Ishikawa (cell line): ENCODE results near the gene RETNLB.

Experiments
- CEBPB ChIP-seq: IDR thresholded peaks from 2 replicates; pipeline ENCODE4 v1.6.1; 2012
- CREB1 ChIP-seq: IDR thresholded peaks from 2 replicates; pipeline ENCODE4 v1.6.1; 2012; ENCODE audit warnings: low read depth
- EGR1 ChIP-seq: IDR thresholded peaks from 2 replicates; pipeline ENCODE4 v1.6.1; 2012
- EP300 ChIP-seq: IDR thresholded peaks from 2 replicates; pipeline ENCODE4 v1.6.1; 2012; ENCODE audit warnings: borderline replicate concordance
- FOXM1 ChIP-seq: IDR thresholded peaks from 2 replicates; pipeline ENCODE4 v1.6.1; 2012; ENCODE audit warnings: low read depth, borderline replicate concordance
- NFIC ChIP-seq: IDR thresholded peaks from 2 replicates; pipeline ENCODE4 v1.6.1; 2012
- RAD21 ChIP-seq: IDR thresholded peaks from 2 replicates; pipeline ENCODE4 v1.6.1; 2012; ENCODE audit warnings: low read depth
- TAF1 ChIP-seq: IDR thresholded peaks from 2 replicates; pipeline ENCODE4 v1.6.1; 2012; ENCODE audit warnings: low read depth, mild to moderate bottlenecking
- TCF12 ChIP-seq: IDR thresholded peaks from 2 replicates; pipeline ENCODE4 v1.6.1; 2012; ENCODE audit warnings: low read depth
- TEAD4 ChIP-seq: IDR thresholded peaks from 2 replicates; pipeline ENCODE4 v1.6.1; 2012
- USF1 ChIP-seq: IDR thresholded peaks from 2 replicates; pipeline ENCODE4 v1.6.1; 2012
- YY1 ChIP-seq: IDR thresholded peaks from 2 replicates; pipeline ENCODE4 v1.6.1; 2012; ENCODE audit warnings: low read depth
- ZBTB7A ChIP-seq: IDR thresholded peaks from 2 replicates; pipeline ENCODE4 v1.6.1; 2012; ENCODE audit warnings: low read depth
- TF ChIP-seq, protein P1 (sequence below): IDR thresholded peaks from 2 replicates; pipeline ENCODE4 v1.6.1; 2012; ENCODE audit warnings: low read depth, mild to moderate bottlenecking
- TF ChIP-seq, protein P2 (sequence below): IDR thresholded peaks from 2 replicates; pipeline ENCODE4 v1.6.1; 2012

The RETNLB gene

GRCh38 chr3:108724101-108724500 is 33.1 kb downstream of the RETNLB start:
- no peak for TF ChIP-seq TEAD4
- TF ChIP-seq TCF12: no peak
- no peak for TF ChIP-seq ZBTB7A
- no peak for TF ChIP-seq YY1
- TF ChIP-seq USF1: no peak
- TF ChIP-seq EP300: no peak
- TF ChIP-seq, protein P1, sequence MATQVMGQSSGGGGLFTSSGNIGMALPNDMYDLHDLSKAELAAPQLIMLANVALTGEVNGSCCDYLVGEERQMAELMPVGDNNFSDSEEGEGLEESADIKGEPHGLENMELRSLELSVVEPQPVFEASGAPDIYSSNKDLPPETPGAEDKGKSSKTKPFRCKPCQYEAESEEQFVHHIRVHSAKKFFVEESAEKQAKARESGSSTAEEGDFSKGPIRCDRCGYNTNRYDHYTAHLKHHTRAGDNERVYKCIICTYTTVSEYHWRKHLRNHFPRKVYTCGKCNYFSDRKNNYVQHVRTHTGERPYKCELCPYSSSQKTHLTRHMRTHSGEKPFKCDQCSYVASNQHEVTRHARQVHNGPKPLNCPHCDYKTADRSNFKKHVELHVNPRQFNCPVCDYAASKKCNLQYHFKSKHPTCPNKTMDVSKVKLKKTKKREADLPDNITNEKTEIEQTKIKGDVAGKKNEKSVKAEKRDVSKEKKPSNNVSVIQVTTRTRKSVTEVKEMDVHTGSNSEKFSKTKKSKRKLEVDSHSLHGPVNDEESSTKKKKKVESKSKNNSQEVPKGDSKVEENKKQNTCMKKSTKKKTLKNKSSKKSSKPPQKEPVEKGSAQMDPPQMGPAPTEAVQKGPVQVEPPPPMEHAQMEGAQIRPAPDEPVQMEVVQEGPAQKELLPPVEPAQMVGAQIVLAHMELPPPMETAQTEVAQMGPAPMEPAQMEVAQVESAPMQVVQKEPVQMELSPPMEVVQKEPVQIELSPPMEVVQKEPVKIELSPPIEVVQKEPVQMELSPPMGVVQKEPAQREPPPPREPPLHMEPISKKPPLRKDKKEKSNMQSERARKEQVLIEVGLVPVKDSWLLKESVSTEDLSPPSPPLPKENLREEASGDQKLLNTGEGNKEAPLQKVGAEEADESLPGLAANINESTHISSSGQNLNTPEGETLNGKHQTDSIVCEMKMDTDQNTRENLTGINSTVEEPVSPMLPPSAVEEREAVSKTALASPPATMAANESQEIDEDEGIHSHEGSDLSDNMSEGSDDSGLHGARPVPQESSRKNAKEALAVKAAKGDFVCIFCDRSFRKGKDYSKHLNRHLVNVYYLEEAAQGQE: no peak
- no peak for TF ChIP-seq NFIC
- TF ChIP-seq, protein P2, sequence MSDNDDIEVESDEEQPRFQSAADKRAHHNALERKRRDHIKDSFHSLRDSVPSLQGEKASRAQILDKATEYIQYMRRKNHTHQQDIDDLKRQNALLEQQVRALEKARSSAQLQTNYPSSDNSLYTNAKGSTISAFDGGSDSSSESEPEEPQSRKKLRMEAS: no peak
- no peak for TF ChIP-seq TAF1
- TF ChIP-seq RAD21: no peak
- no peak for TF ChIP-seq CREB1
- no peak for TF ChIP-seq CEBPB
- no peak for TF ChIP-seq FOXM1
- TF ChIP-seq EGR1: no peak

DNA sequence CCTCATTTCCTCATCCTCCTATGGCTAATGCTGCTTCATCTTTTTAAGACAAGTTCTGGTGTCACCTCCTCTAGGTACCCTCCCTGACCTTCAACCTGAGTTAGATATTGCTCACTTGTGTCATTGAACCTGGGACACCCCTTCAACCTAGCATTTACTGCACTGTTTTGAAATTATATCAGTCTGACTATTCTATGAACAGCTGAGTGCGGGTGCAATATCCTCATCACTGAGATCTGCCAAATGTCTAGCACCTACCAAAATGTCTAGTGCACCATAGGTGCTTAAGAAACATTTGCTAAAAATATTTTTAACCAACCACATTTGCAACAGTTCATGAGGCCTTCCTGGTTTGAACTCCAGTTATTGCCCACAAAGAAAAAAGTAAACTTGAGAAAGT is 34.5 kb downstream of the RETNLB start:
- TF ChIP-seq ZBTB7A: no peak
- TF ChIP-seq YY1: no peak
- TF ChIP-seq CREB1: no peak
- TF ChIP-seq, protein P2: no peak
- no peak for TF ChIP-seq RAD21
- no peak for TF ChIP-seq EP300
- no peak for TF ChIP-seq USF1
- TF ChIP-seq CEBPB: no peak
- TF ChIP-seq FOXM1: no peak
- TF ChIP-seq, protein P1: no peak
- no peak for TF ChIP-seq TEAD4
- no peak for TF ChIP-seq TCF12
- TF ChIP-seq EGR1: no peak

DNA sequence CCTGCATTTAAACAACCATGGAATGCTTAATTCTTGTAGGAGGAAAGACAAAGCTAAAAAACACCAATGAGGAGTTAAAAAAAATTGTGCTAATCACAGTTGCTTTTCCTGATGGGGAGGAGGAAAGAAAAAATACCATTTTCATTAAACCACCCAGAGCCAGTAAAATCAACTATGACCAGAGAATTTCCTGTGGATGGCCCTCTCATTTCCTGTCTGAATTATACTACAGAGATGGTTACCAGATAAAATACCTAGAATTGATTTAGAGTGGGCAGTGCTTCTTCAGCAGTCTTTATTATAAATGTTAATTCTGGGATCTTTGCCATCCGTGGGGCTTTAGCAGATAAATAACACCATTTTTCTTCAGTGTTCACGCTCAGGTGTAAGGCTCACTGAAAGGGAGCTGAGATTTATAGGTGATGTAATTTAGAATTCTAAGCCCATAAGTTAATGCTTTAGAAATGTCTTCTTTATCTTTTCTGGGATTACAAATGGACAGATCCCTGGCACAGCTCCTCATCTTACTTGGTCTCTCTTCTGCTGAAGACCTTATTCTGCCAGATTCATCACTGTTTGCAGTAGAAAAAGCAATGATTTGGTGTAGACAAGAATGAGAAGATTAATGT is 37.9 kb downstream of the RETNLB start:
- TF ChIP-seq CEBPB: no peak
- no peak for TF ChIP-seq ZBTB7A
- TF ChIP-seq EP300: no peak
- TF ChIP-seq YY1: no peak
- TF ChIP-seq CREB1: no peak
- TF ChIP-seq, protein P1: no peak
- no peak for TF ChIP-seq EGR1
- no peak for TF ChIP-seq USF1
- TF ChIP-seq TEAD4: no peak
- no peak for TF ChIP-seq TAF1
- TF ChIP-seq, protein P2: no peak
- no peak for TF ChIP-seq FOXM1

DNA sequence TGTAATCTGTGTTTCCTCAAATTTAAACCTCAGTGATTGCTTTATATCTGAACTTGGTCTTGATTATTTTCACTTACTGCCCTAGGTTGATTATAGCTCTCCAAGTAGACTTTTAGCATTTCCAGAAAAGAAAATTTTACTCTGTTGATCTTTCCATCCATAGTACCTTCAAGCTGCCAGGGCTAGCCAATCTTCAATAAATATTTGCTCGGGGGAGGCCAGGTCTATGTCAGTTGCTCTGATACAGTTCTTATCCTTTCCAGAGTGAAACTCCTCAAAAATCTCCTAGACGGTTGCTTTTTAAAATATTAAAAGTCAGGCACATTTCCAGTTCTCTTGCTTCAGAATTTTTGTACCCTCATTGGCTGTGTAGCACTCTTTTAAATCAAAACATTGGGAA is 38.8 kb downstream of the RETNLB start:
- TF ChIP-seq EP300: no peak
- TF ChIP-seq RAD21: no peak
- no peak for TF ChIP-seq USF1
- TF ChIP-seq FOXM1: no peak
- TF ChIP-seq, protein P2: no peak
- TF ChIP-seq TCF12: no peak
- no peak for TF ChIP-seq TEAD4
- TF ChIP-seq ZBTB7A: no peak
- TF ChIP-seq, protein P1: no peak
- TF ChIP-seq NFIC: no peak
- no peak for TF ChIP-seq TAF1
- TF ChIP-seq CEBPB: no peak
- TF ChIP-seq YY1: no peak
- no peak for TF ChIP-seq CREB1
- no peak for TF ChIP-seq EGR1
